ENCODE measurements around the gene L3MBTL2. TPM values are rescaled to one million over a fixed set of nuclear protein-coding genes. Genes with fewer than 3 reads are reported as not detected.

The L3MBTL2 gene
- total RNA-seq, 1 experiment from 2014 or later, result 28.2 TPM

- no peak for DNase-seq (ENCODE audit: low read depth)
Observed at GRCh38 chr22:41206719-41207118, 1.6 kb downstream of the L3MBTL2 start.

- no peak for DNase-seq (ENCODE audit: low read depth)
Observed at GRCh38 chr22:41215409-41215808, 10.3 kb downstream of the L3MBTL2 start.

DNA sequence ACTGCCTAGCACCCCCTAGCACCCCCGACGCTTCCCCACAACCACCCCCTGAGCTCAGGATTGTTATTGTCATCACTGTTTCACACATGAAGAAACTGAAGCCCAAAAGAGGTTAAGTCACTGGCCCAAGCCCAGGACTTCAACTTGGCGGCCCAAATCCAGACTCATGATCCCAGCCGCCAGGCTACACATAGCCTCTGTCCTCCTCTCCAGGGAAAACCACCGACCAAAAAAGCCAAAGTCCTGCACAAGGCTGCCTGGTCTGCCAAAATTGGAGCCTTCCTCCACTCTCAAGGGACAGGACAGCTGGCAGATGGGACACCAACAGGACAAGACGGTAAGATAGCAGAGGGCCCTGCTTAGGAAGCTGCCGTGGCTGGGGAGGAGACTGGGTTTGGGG is 10.8 kb downstream of the L3MBTL2 start:
- DNase-seq (ENCODE audit: low read depth), result no peak

- peak; percentile 51 for DNase-seq (ENCODE audit: low read depth)
Observed at GRCh38 chr22:41216984-41217383, 11.9 kb downstream of the L3MBTL2 start.

- peak; percentile 86 for DNase-seq (ENCODE audit: low read depth)
Observed at GRCh38 chr22:41217553-41218157, 12.5 kb downstream of the L3MBTL2 start.

DNA sequence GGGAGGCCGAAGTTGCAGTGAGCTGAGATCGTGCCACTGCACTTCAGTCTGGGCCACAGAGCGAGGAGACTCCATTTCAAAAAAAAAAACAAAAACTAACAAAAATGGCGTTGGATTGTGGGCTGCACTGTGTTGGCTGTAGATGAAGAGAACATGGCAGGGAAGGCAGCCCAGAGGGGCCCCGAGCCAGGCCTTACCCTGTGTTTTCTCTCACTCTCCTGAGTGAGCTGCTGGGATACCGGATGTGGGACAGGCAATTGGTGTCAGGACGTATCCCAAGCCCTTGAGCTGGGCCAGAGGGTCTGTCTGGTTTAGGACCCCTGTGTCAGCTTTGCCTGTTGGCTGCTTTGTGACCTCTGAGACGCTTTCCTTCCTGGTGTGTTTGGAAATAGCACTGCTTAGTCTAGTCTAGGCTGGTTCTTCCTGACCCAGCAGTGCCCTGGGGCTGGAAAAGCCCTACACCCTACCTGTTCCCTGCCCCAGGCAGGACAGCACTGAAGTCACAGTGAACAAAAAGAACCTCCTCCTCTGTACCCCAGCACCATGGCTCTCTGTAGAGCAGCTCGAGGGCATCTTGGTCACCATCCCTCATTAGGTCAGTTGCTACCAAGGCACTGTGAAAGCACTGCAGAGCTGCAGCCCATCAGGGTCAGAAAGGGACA is 17.9 kb downstream of the L3MBTL2 start:
- no peak for DNase-seq (ENCODE audit: low read depth)

GRCh38 chr22:41223535-41223934 is 18.4 kb downstream of the L3MBTL2 start:
- no peak for DNase-seq (ENCODE audit: low read depth)

GRCh38 chr22:41226723-41227655 is 21.9 kb downstream of the L3MBTL2 start:
- DNase-seq (ENCODE audit: low read depth), result no peak

- no peak for DNase-seq (ENCODE audit: low read depth)
Observed at GRCh38 chr22:41229215-41229614, 24.1 kb downstream of the L3MBTL2 start.

DNA sequence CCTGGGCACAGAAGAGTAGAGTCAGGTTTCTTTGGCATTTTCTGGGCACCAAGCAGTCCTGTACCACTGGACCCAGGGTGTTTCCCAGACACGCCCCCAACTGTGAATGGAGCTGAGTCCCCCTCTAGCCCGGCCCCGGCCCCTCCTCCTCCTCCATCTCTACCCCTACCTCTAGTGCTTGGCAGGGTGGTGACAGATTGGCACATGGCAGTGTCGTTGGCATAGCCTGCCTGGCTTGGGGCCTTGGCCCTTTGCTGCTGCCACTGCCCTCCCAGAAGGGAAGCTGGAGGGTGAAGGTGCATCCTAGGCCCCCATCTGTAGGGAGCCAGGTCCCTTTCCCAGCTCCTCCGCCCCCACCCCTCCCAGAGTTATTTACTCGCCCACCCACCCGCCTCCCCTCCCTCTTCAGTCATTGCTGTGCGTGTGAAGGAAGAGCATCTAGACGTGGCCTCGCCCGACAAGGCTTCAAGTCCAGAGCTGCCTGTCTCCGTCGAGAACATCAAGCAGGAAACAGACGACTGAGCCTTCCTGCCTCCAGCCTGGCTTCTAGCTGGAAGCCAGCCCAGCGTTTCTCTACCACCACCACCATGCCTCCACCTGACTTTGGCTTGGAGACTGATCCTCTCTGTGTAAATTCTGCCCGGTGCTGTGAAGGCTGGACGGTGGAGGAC is 24.8 kb downstream of the L3MBTL2 start:
- DNase-seq (ENCODE audit: low read depth), result no peak

DNA sequence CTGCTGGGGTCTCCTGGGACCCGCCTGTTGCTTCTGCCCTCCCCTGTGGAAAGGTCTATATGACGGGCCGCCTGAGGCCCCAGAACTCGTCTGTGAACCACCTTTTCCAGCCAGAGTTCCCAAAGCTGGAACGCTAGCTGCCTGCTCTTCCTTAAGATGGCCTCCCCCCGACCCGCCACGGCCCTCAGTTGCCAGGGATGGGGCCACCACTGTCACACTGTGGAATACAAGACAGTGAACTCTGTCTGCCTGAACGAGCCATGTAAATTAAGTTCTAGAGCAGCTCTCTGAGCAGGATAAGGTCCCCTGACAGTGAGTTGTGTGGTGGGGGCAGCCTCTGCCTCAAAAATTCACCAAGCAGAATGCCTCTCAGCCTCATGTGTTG is 25.3 kb downstream of the L3MBTL2 start:
- DNase-seq (ENCODE audit: low read depth), result no peak

GRCh38 chr22:41231369-41231768 is 26.3 kb downstream of the L3MBTL2 start:
- no peak for DNase-seq (ENCODE audit: low read depth)

GRCh38 chr22:41234815-41235695 is 29.9 kb downstream of the L3MBTL2 start:
- no peak for DNase-seq (ENCODE audit: low read depth)

- DNase-seq (ENCODE audit: low read depth), result no peak
Observed at GRCh38 chr22:41237036-41237706, 32.1 kb downstream of the L3MBTL2 start.

GRCh38 chr22:41237707-41238569 is 32.8 kb downstream of the L3MBTL2 start:
- DNase-seq (ENCODE audit: low read depth), result peak; percentile 32

- DNase-seq (ENCODE audit: low read depth), result no peak
Observed at GRCh38 chr22:41238570-41239442, 33.7 kb downstream of the L3MBTL2 start.

GRCh38 chr22:41239443-41240128 is 34.5 kb downstream of the L3MBTL2 start:
- DNase-seq (ENCODE audit: low read depth), result no peak
